ENCODE measurements around the gene RANBP10.

- no peak for TF ChIP-seq POLR2A (IDR thresholded peaks at IDR 0.05)
- no peak for TF ChIP-seq CTCF (IDR thresholded peaks at IDR 0.05)
Measured at GRCh38 chr16:67770346-67770991, 35.9 kb downstream of the RANBP10 start.
